CD4-positive, alpha-beta T cell (primary cell): ENCODE measurements around the gene SLC38A9. TPM values are rescaled to one million over a fixed set of nuclear protein-coding genes. Genes with fewer than 3 reads are reported as not detected.
A peak's percentile ranks its signal among the peaks of the same experiment; 100 is the strongest.

Experiments
- ATAC-seq: fragments of 200-7000 bp; cut with Tn5 transposase; one replicate; pipeline ENCODE4 v1.10.0; 2022; ENCODE audit warnings: mild to moderate bottlenecking; ENCODE audit not compliant: poor library complexity
- CTCF ChIA-PET: fragments of 350-600 bp; sonication (Branson Sonifier 250); formaldehyde crosslinking; loops from one replicate; lab custom pipeline; 2021; ENCODE audit warnings: antibody characterized with exemption, inconsistent platforms; lab: Charles Lee
- POLR2A ChIA-PET: fragments of 350-600 bp; sonication (Branson Sonifier 250); formaldehyde crosslinking; loops from one replicate; lab custom pipeline; 2021; ENCODE audit warnings: antibody characterized with exemption, inconsistent platforms; lab: Charles Lee
- DNase-seq, 14 experiments: peaks; one replicate each; pipeline ENCODE4 v3.0.0-alpha.2; 2013 to 2020; ENCODE audit warnings: mixed read lengths in 2 of 14
- H3K27ac ChIP-seq, 2 donors: one replicate each; pipeline versions ENCODE4 v1.5.1 to v1.7.0; 2013; ENCODE audit warnings: low read length in 2 of 2, low read depth in 1 of 2, mild to moderate bottlenecking in 1 of 2
- H3K27me3 ChIP-seq, 2 experiments: 1 replicate in 1 of 2; 2 replicates in 1 of 2; pipeline versions ENCODE4 v1.6.1 to v1.7.0; 2013; ENCODE audit warnings: low read length in 2 of 2, control low read depth in 1 of 2, mild to moderate bottlenecking in 1 of 2, moderate library complexity in 1 of 2; ENCODE audit not compliant: insufficient read depth in 2 of 2, control insufficient read depth in 1 of 2
- H3K36me3 ChIP-seq: one replicate; pipeline ENCODE4 v1.6.1; 2013; ENCODE audit warnings: low read length, control low read depth; ENCODE audit not compliant: insufficient read depth
- H3K4me1 ChIP-seq: one replicate; pipeline ENCODE4 v1.6.1; 2013; ENCODE audit warnings: low read length, control low read depth; ENCODE audit not compliant: insufficient read depth
- H3K4me3 ChIP-seq: one replicate; pipeline ENCODE4 v1.5.1; 2013; ENCODE audit warnings: mild to moderate bottlenecking, low read length, moderate library complexity
- H3K9me3 ChIP-seq, 2 experiments: 1 replicate in 1 of 2; 2 replicates in 1 of 2; pipeline versions ENCODE4 v1.6.1 to v1.7.0; 2013; ENCODE audit warnings: low read length in 2 of 2, mild to moderate bottlenecking in 2 of 2, control low read depth in 1 of 2, moderate library complexity in 1 of 2; ENCODE audit not compliant: control insufficient read depth in 1 of 2, insufficient read depth in 1 of 2
- H3K27ac Mint-ChIP-seq: one replicate; pipeline ENCODE4 v1.8.0; 2020; ENCODE audit warnings: mixed read lengths
- H3K27me3 Mint-ChIP-seq: one replicate; pipeline ENCODE4 v1.8.0; 2021; ENCODE audit warnings: mixed read lengths
- H3K36me3 Mint-ChIP-seq: one replicate; pipeline ENCODE4 v1.8.0; 2021; ENCODE audit warnings: low read depth, mixed read lengths
- H3K4me1 Mint-ChIP-seq: one replicate; pipeline ENCODE4 v1.8.0; 2021; ENCODE audit warnings: low read depth, mixed read lengths
- H3K4me3 Mint-ChIP-seq: one replicate; pipeline ENCODE4 v1.8.0; 2020; ENCODE audit warnings: mild to moderate bottlenecking, mixed read lengths
- H3K9me3 Mint-ChIP-seq: one replicate; pipeline ENCODE4 v1.8.0; 2020; ENCODE audit warnings: mixed read lengths
- intact Hi-C, 2 experiments: fragments of 100-400 bp; cut with DNase I in 1 of 2; cut with micrococcal nuclease in 1 of 2; formaldehyde crosslinking; loops; one replicate each; pipeline versions ENCODE4 v1.15.1 to v1.9.0; 2023 to 2025; cut with DNase I, micrococcal nuclease
- total RNA-seq, 174 experiments: library from RNA in 2 of 174; stranded (reverse) in 2 of 174; gene quantifications; one replicate each; pipeline ENCODE4 v1.2.3 and lab custom pipeline; 2021 to 2026
- TF ChIP-seq, protein P1 (sequence below): fragments of 200-600 bp; IDR thresholded peaks from one replicate; pipeline ENCODE4 v1.8.0; 2022; ENCODE audit warnings: antibody characterized with exemption, mild to moderate bottlenecking

SLC38A9 gene
- total RNA-seq, 2 experiments from 2014 or later = 10.0 to 10.3 TPM

DNA sequence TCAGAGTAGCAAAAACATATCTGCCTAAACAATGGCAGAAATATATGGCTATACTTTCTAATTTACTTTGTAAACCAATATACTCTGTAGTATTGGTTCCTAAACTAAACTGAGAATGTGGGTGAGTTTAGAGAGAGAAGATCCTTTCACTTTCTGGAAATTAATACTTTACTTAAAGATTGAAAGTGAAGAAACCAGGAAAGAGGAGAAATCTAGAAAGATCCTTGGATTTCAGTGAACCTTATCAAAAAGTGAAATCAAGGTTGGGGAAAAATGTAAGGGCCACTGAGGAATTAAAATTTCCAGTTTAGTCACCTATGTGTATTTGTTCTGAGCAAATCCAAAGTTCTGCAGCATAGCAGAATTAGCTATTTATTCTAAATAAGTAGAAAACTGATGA is 5.9 kb downstream of the SLC38A9 start:
- Histone ChIP-seq H3K27ac (no peak overlapping the region), H3K9me3 (no peaks in the 10 kb centered on the region), H3K27me3 (no peaks in the 10 kb centered on the region), H3K4me3 (no peak overlapping the region), H3K4me1 (peaks cover 4% of the 10 kb centered on the region), H3K36me3 (peaks cover 5% of the 10 kb centered on the region)
- peak overlapping the region; percentile 13 for H3K4me3 Mint-ChIP-seq
- DNase-seq (no peak), ATAC-seq (no peak)
- H3K36me3 Mint-ChIP-seq = peaks cover 32% of the 10 kb centered on the region
- ChIA-PET POLR2A (no interaction called here), CTCF (no interaction called here)
- H3K9me3 Mint-ChIP-seq = no peaks in the 10 kb centered on the region
- no peak overlapping the region for H3K27ac Mint-ChIP-seq
- H3K4me1 Mint-ChIP-seq = peaks cover 26% of the 10 kb centered on the region
- TF ChIP-seq, protein P1, sequence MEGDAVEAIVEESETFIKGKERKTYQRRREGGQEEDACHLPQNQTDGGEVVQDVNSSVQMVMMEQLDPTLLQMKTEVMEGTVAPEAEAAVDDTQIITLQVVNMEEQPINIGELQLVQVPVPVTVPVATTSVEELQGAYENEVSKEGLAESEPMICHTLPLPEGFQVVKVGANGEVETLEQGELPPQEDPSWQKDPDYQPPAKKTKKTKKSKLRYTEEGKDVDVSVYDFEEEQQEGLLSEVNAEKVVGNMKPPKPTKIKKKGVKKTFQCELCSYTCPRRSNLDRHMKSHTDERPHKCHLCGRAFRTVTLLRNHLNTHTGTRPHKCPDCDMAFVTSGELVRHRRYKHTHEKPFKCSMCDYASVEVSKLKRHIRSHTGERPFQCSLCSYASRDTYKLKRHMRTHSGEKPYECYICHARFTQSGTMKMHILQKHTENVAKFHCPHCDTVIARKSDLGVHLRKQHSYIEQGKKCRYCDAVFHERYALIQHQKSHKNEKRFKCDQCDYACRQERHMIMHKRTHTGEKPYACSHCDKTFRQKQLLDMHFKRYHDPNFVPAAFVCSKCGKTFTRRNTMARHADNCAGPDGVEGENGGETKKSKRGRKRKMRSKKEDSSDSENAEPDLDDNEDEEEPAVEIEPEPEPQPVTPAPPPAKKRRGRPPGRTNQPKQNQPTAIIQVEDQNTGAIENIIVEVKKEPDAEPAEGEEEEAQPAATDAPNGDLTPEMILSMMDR = no peak
- H3K27me3 Mint-ChIP-seq = no peaks in the 10 kb centered on the region
- intact Hi-C loops = no loop called here

DNA sequence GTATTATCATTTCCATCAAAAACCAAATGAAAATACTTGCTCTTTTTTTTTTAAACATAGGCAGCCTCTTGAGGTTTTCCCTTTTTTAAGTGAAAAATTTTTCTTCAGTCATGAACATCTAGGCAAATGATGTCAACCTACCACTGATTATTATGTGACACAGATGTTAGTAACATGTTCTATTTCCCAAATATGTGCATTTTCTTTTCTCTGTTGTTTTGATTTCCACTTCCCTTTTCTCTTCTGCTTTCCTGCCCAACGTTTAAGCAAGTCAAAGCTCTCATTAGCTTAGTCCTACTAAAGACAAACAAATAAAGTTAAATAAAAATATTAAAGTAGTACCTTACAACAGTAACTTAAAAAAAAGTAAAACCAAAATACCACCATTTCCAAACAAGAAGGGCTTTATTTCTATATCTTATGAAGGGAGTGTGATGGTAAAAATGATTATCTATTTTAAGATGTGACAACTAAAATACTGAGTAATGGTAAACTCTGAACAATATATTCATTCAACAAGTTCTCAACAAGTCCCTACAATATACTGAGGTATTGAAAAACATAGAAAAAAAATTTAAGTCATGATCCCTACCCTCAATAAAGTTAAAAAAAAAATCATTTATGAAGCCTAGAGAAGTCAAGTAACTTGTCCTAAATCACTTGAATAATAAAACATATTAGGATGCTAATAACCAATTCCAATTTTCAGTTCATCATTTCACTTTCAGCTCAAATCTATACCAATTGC is 9.4 kb downstream of the SLC38A9 start:
- Mint-ChIP-seq H3K27me3 (no peaks in the 10 kb centered on the region), H3K4me3 (no peak overlapping the region), H3K36me3 (peaks cover 31% of the 10 kb centered on the region), H3K27ac (no peak overlapping the region), H3K9me3 (no peaks in the 10 kb centered on the region), H3K4me1 (peaks cover 9% of the 10 kb centered on the region)
- Histone ChIP-seq H3K4me1 (no peaks in the 10 kb centered on the region), H3K27me3 (no peaks in the 10 kb centered on the region), H3K4me3 (no peak overlapping the region), H3K36me3 (peaks cover 2% of the 10 kb centered on the region), H3K9me3 (no peaks in the 10 kb centered on the region), H3K27ac (no peak overlapping the region)
- ATAC-seq = no peak
- ChIA-PET POLR2A (no interaction called here), CTCF (no interaction called here)
- intact Hi-C loops = no loop called here
- DNase-seq = no peak
- TF ChIP-seq, protein P1 = no peak

DNA sequence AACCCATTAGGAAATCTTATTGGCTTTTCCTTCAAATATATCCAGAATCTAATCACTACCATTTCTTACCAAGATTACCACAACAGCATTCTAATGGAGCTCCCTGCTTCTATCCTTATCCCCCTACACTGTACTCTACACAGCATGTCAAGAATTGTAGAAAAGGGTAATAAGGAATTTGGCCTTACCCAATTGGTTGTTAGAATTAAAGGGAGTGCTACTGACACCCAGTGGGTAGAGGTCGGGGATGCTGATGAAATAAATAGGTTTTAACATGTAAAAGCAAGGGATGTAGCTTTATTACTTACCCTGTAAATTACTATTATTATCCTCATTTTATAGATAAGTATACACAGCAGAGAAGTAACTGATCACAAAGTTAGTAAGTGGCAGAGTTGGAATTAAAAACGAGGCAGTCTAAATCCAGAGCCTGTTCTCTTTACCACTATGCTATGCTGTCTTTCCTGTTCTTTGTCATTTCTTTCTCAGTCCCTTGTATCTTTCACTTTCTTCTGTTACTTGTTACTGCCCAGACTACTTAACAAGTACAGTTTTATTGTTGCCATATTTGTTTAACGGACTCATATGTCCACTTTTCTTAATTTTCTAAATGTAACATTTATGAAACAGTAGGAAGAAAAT is 10.5 kb downstream of the SLC38A9 start:
- peaks cover 29% of the 10 kb centered on the region for H3K36me3 Mint-ChIP-seq
- H3K27ac Mint-ChIP-seq = no peak overlapping the region
- Histone ChIP-seq H3K9me3 (no peaks in the 10 kb centered on the region), H3K4me3 (no peak overlapping the region), H3K36me3 (peaks cover 4% of the 10 kb centered on the region), H3K4me1 (no peaks in the 10 kb centered on the region), H3K27me3 (no peaks in the 10 kb centered on the region), H3K27ac (no peak overlapping the region)
- DNase-seq (no peak), ATAC-seq (no peak)
- no peaks in the 10 kb centered on the region for H3K27me3 Mint-ChIP-seq
- no peaks in the 10 kb centered on the region for H3K4me1 Mint-ChIP-seq
- intact Hi-C loops = no loop called here
- TF ChIP-seq, protein P1 = no peak
- ChIA-PET POLR2A (interaction anchor here (0.6 kb wide), 1 partner anchor 331 kb away, joined by 3 read pairs; no protein-coding TSS in a partner anchor), CTCF (no interaction called here)
- H3K9me3 Mint-ChIP-seq = no peaks in the 10 kb centered on the region
- no peak overlapping the region for H3K4me3 Mint-ChIP-seq
